HepG2 (cell line): Measurements from ENCODE around the gene ABCG4. TPM values are rescaled to one million over a fixed set of nuclear protein-coding genes. Genes with fewer than 3 reads are reported as not detected.

ENCODE experiments used
- ATAC-seq: fragments of 200-7000 bp; cut with Tn5 transposase; 3 replicates; pipeline ENCODE4 v1.9.1; 2020; ENCODE audit warnings: mild to moderate bottlenecking, moderate library complexity
- BruUV-seq: library from RNA; stranded (reverse); fragments of 400-500 nt; replicated peaks from 2 replicates; lab custom pipeline; 2021; lab: Mats Ljungman, UMichigan
- CTCF ChIA-PET: fragments of 300-600 bp; formaldehyde crosslinking; extraction: SDS; loops from one replicate; lab custom pipeline; 2021; ENCODE audit warnings: low total read pairs, inconsistent platforms, low intra/inter-chr PET ratio; lab: Yijun Ruan, JAX
- POLR2A ChIA-PET: fragments of 350-600 bp; sonication (Branson Sonifier 250); formaldehyde crosslinking; loops from one replicate; lab custom pipeline; 2020; ENCODE audit warnings: antibody characterized with exemption, inconsistent platforms; lab: Yijun Ruan, JAX
- DNase-seq: peaks from one replicate; pipeline ENCODE4 v3.0.0-alpha.2; 2015; ENCODE audit warnings: low spot score
- FAIRE-seq: peaks from 3 replicates; lab custom pipeline; 2011; peaks lifted over from hg19 to GRCh38; lab: Jason Lieb, UNC
- H2AFZ ChIP-seq: one replicate; pipeline ENCODE4 v1.6.1; 2011; ENCODE audit warnings: low read length, inconsistent platforms
- H3K27ac ChIP-seq: fragments of 300-600 bp; 3 replicates; pipeline ENCODE4 v1.8.0; 2011; ENCODE audit warnings: mixed run types, mild to moderate bottlenecking, mixed read lengths, low read length, inconsistent platforms; ENCODE audit not compliant: insufficient read depth; ENCODE audit errors: extremely low read length
- H3K27me3 ChIP-seq, 2 experiments: fragments of 200-600 bp in 1 of 2; 2 replicates in 1 of 2; 3 replicates in 1 of 2; pipeline versions ENCODE4 v1.6.0 to v1.8.0; 2011; ENCODE audit warnings: low read length in 2 of 2, mild to moderate bottlenecking in 2 of 2, moderate library complexity in 2 of 2, inconsistent platforms in 1 of 2; ENCODE audit not compliant: insufficient read depth in 2 of 2, control insufficient read depth in 1 of 2
- H3K36me3 ChIP-seq, 2 experiments: fragments of 200-600 bp in 1 of 2; replicated peaks in 1 of 2; 2 replicates in 1 of 2; 3 replicates in 1 of 2; pipeline versions ENCODE4 v1.5.1 to v1.8.0; 2011; ENCODE audit warnings: low read length in 2 of 2, inconsistent platforms in 1 of 2; ENCODE audit not compliant: insufficient read depth in 2 of 2, control insufficient read depth in 1 of 2
- H3K4me1 ChIP-seq: 2 replicates; pipeline ENCODE4 v1.5.1; 2012; ENCODE audit warnings: low read length, inconsistent platforms; ENCODE audit not compliant: insufficient read depth
- H3K4me2 ChIP-seq: 2 replicates; pipeline ENCODE4 v1.6.0; 2011; ENCODE audit warnings: low read depth, low read length, inconsistent platforms
- H3K4me3 ChIP-seq, 3 experiments: fragments of 200-600 bp in 1 of 3; sonication (generic), shearing (Covaris generic) in 1 of 3; replicated peaks in 1 of 3; 2 replicates each; pipeline ENCODE4 v1.5.1; 2011 to 2016; ENCODE audit warnings: low read length in 3 of 3, inconsistent platforms in 2 of 3, low read depth in 2 of 3, mild to moderate bottlenecking in 2 of 3, control low read depth in 1 of 3, mixed read lengths in 1 of 3; ENCODE audit not compliant: insufficient read depth in 1 of 3
- H3K79me2 ChIP-seq: one replicate; pipeline ENCODE4 v1.6.1; 2011; ENCODE audit warnings: low read length, inconsistent platforms; ENCODE audit not compliant: insufficient read depth
- H3K9ac ChIP-seq: 2 replicates; pipeline ENCODE4 v1.6.0; 2011; ENCODE audit warnings: mild to moderate bottlenecking, low read depth, low read length, inconsistent platforms; ENCODE audit not compliant: insufficient read depth
- H3K9me3 ChIP-seq: 2 replicates; pipeline ENCODE4 v1.5.1; 2012; ENCODE audit warnings: mild to moderate bottlenecking, low read length
- H4K20me1 ChIP-seq: 2 replicates; pipeline ENCODE4 v1.6.0; 2011; ENCODE audit warnings: inconsistent platforms, mild to moderate bottlenecking, low read length, moderate library complexity; ENCODE audit not compliant: insufficient read depth
- ARID5B ChIP-seq: IDR thresholded peaks from 2 replicates; pipeline ENCODE4 v1.4.0; 2020; ENCODE audit warnings: mild to moderate bottlenecking, missing genetic modification reagents
- GPN1 ChIP-seq: sonication (generic); formaldehyde crosslinking; IDR thresholded peaks from 2 replicates; pipeline ENCODE4 v1.5.1; 2020; ENCODE audit warnings: missing genetic modification reagents, borderline replicate concordance
- ZNF646 ChIP-seq: sonication (generic); formaldehyde crosslinking; IDR thresholded peaks from 2 replicates; pipeline ENCODE4 v1.9.0; 2021; ENCODE audit warnings: mild to moderate bottlenecking, missing genetic modification reagents
- WGBS: methylation state at CpG from one replicate; pipeline ENCODE4 v1.1.6; 2017; ENCODE audit warnings: low lambda C conversion rate; 5-methylcytosine and 5-hydroxymethylcytosine counted together
- in situ Hi-C: cut with HindIII; loops from 2 replicates; pipeline ENCODE4 v1.10.0; 2017; ENCODE audit warnings: low pct_unique_long_range_greater_than_20kb; ENCODE audit not compliant: extremely low pct_ligation_motif_present
- intact Hi-C: fragments of 100-400 bp; cut with micrococcal nuclease; formaldehyde crosslinking; loops from one replicate; pipeline ENCODE4 v1.10.0; 2022; ENCODE audit not compliant: unreplicated experiment
- polyA plus RNA-seq, 8 experiments: library from polyadenylated mRNA; depleted of rRNA in 3 of 8; stranded (reverse) in 7 of 8; unstranded in 1 of 8; fragments of >200 nt; fragmentation: Illumina TruSeq in 4 of 8; extraction: Trizol in 4 of 8; gene quantifications; 2 replicates each; pipeline versions ENCODE4 v1.2.1 to v1.2.3, GENCODE V29; 2011 to 2016; ENCODE audit warnings: low read depth in 4 of 8, missing spikeins in 1 of 8, mixed read lengths in 1 of 8; ENCODE audit not compliant: insufficient read depth in 1 of 8
- total RNA-seq, 5 experiments: library from RNA; depleted of rRNA; stranded (reverse); fragments of >200 nt; fragmentation: Illumina TruSeq; extraction: Trizol; gene quantifications; 2 replicates each; pipeline ENCODE4 v1.2.3, GENCODE V29; 2016; ENCODE audit warnings: low read depth in 1 of 5
- TF ChIP-seq, protein P1 (sequence below): sonication (generic); formaldehyde crosslinking; IDR thresholded peaks from 2 replicates; pipeline ENCODE4 v1.8.0; 2022; ENCODE audit warnings: mild to moderate bottlenecking, missing genetic modification reagents

ABCG4 gene
- total and polyA plus RNA-seq, 2 of the 13 experiments (the other 11 are each of a cell fraction or from before 2014, with no cell fraction given): not detected

DNA sequence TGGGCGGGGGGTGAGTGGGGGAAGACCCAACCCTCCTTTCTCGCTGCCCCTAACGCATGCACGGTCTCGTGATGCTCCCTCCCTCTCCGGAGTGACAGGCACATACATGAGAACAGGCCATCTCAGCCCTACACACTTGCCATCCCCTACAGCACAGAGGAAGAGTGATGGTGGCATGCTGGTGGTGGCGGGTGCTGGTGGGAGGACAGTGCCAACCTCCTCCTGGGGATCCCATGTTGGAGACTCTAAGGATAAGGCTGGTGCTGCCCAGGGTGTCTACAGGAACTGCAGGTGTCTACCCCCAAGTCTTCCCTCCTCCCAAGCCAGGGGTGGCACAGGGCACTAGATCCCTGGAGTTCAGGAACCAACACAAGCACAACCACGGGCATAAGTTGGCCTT lies 13.0 kb downstream of the ABCG4 start:
- no TSS peak for BruUV-seq
- ChIA-PET POLR2A (no interaction called here), CTCF (interaction anchor here (1.4 kb wide), 1 partner anchor 35 kb away, joined by 5 read pairs; no protein-coding TSS in a partner anchor)
- H3K27ac ChIP-seq: no peak overlapping the region
- intact Hi-C loops (no loop called here), in situ Hi-C loops (no loop called here)
- no peak overlapping the region for H3K9ac ChIP-seq
- no peak for DNase-seq
- FAIRE-seq: no peak
- H3K4me3 ChIP-seq: no peak overlapping the region
- WGBS: 9% methylated on average over 7 of the region's 8 CpGs
- no peaks in the 10 kb centered on the region for H3K36me3 ChIP-seq
- peaks cover 10 to 47% of the 10 kb centered on the region in 2 experiments for H3K27me3 ChIP-seq
- H2AFZ ChIP-seq: no peak overlapping the region
- H3K4me2 ChIP-seq: no peak overlapping the region
- H4K20me1 ChIP-seq: no peaks in the 10 kb centered on the region
- ATAC-seq: no peak
- TF ChIP-seq, protein P1, sequence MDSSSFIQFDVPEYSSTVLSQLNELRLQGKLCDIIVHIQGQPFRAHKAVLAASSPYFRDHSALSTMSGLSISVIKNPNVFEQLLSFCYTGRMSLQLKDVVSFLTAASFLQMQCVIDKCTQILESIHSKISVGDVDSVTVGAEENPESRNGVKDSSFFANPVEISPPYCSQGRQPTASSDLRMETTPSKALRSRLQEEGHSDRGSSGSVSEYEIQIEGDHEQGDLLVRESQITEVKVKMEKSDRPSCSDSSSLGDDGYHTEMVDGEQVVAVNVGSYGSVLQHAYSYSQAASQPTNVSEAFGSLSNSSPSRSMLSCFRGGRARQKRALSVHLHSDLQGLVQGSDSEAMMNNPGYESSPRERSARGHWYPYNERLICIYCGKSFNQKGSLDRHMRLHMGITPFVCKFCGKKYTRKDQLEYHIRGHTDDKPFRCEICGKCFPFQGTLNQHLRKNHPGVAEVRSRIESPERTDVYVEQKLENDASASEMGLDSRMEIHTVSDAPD (CRISPR knock-in tag): no peak
- TF ChIP-seq ARID5B (CRISPR knock-in tag): no peak
- TF ChIP-seq GPN1 (CRISPR knock-in tag): no peak
- TF ChIP-seq ZNF646 (CRISPR knock-in tag): no peak
- no peaks in the 10 kb centered on the region for H3K9me3 ChIP-seq
- H3K79me2 ChIP-seq: no peaks in the 10 kb centered on the region
- peaks cover 13% of the 10 kb centered on the region for H3K4me1 ChIP-seq
